Measurements from ENCODE around the gene MN1.

MN1 gene

DNA sequence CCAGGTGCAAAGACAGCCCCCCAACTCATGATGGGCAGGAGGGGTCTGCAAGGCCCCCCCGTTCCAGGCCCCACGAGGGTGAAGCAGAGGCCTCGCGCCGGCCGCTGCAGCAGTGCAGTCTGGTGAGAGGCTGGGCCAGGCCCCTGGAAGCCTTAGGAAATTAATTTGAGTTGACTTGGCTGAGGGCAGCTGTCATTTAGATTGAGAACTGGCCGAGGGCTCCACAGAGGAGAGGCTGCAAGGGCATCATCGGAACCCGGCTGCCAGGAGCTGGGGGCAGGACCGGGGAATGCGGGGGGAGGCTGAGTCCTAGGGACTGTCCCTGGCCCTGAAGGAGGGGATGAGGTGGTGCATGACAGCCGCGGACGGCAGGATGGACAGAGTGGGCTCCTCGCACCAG is 39.9 kb downstream of the MN1 start:
- no peaks in the 10 kb centered on the region for H3K27me3 ChIP-seq (ENCODE audit: control insufficient read depth, insufficient read depth, low read length)
- H3K4me1 ChIP-seq (ENCODE audit: control insufficient read depth, insufficient read depth, low read length) = peaks cover 2% of the 10 kb centered on the region
- no peaks in the 10 kb centered on the region for H3K9me3 ChIP-seq (ENCODE audit: control insufficient read depth, insufficient read depth, low read length)
- H3K4me3 ChIP-seq (ENCODE audit: low read depth, low read length) = no peak overlapping the region
- H3K36me3 ChIP-seq (ENCODE audit: control insufficient read depth, insufficient read depth, low read length) = no peaks in the 10 kb centered on the region
- no peak overlapping the region for H3K9ac ChIP-seq (ENCODE audit: low read depth, low read length)

DNA sequence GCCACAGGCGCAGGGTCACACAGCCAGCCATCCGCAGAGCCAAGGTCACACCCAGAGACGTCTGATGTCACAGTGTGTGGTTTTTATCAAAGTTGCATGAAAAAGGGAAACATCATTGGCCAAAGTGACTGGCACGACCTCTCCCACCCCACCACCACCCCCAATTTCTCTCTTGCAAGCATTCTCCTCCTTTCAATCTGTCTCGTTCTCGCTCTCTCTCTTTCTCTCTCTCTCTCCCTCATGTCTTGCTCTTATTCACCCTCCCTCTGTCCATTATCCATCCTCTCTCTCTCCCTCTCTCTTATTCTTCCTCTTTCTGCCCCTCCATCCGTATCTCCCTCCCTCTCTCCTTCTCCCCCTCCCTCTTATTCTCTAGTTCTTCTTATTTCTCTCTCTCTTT is 40.6 kb downstream of the MN1 start:
- Histone ChIP-seq H3K9ac (ENCODE audit: low read depth, low read length) (no peak overlapping the region), H3K4me3 (ENCODE audit: low read depth, low read length) (no peak overlapping the region), H3K9me3 (ENCODE audit: control insufficient read depth, insufficient read depth, low read length) (no peaks in the 10 kb centered on the region), H3K4me1 (ENCODE audit: control insufficient read depth, insufficient read depth, low read length) (peaks cover 2% of the 10 kb centered on the region), H3K36me3 (ENCODE audit: control insufficient read depth, insufficient read depth, low read length) (no peaks in the 10 kb centered on the region), H3K27me3 (ENCODE audit: control insufficient read depth, insufficient read depth, low read length) (no peaks in the 10 kb centered on the region)

DNA sequence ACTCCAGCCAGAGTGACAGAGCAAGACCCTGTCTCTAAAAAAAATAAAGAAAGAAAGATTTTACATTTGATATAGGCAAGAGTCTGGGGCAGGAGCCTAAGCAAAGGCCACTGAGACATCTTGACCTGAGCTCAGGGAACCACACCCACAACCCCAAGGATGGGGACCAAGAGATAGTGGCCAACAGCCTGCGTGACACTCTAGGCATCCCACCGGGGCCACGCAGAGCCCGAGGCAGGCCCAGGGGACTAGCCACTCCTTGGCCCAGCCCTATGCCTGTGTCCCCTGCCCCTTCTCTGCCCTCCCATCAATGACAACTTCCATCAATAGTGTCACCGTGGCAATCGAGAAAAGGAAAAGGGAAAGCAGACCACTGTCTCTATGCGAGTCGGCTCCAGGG is 41.1 kb downstream of the MN1 start:
- Histone ChIP-seq H3K4me3 (ENCODE audit: low read depth, low read length) (no peak overlapping the region), H3K36me3 (ENCODE audit: control insufficient read depth, insufficient read depth, low read length) (no peaks in the 10 kb centered on the region), H3K27me3 (ENCODE audit: control insufficient read depth, insufficient read depth, low read length) (no peaks in the 10 kb centered on the region), H3K9ac (ENCODE audit: low read depth, low read length) (no peak overlapping the region), H3K4me1 (ENCODE audit: control insufficient read depth, insufficient read depth, low read length) (peaks cover 2% of the 10 kb centered on the region), H3K9me3 (ENCODE audit: control insufficient read depth, insufficient read depth, low read length) (no peaks in the 10 kb centered on the region)

DNA sequence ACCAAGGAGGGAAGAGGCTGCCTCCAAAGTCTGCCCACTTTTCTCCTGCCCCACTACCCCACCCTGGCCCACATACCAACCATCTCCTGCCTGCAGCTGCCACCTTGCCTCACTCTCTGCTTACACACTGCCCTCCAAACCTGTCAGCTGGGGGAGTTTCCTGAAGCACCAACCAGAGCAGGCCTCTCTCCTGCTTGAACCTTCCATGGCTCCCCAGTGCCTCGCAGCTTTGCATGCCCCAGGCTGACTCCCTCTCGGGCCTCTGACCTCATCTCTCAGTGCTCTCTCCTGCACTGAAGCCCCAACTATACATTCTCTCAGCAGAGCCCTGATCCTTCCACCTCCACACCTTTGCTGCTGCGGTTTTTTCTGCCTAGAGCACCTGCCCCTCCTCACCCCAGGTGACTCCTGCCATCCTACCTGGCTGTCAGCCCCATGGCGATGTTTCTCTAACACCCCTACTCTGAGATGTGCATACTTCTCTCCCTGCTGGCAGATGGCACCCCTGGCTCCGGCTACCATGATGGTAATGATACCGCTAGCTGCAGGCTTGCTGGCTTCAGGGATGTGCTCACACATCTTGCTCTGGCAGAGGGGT is 43.5 kb downstream of the MN1 start:
- no peaks in the 10 kb centered on the region for H3K9me3 ChIP-seq (ENCODE audit: control insufficient read depth, insufficient read depth, low read length)
- H3K27me3 ChIP-seq (ENCODE audit: control insufficient read depth, insufficient read depth, low read length) = no peaks in the 10 kb centered on the region
- H3K4me3 ChIP-seq (ENCODE audit: low read depth, low read length) = no peak overlapping the region
- no peaks in the 10 kb centered on the region for H3K36me3 ChIP-seq (ENCODE audit: control insufficient read depth, insufficient read depth, low read length)
- H3K4me1 ChIP-seq (ENCODE audit: control insufficient read depth, insufficient read depth, low read length) = peaks cover 2% of the 10 kb centered on the region
- H3K9ac ChIP-seq (ENCODE audit: low read depth, low read length) = no peak overlapping the region

DNA sequence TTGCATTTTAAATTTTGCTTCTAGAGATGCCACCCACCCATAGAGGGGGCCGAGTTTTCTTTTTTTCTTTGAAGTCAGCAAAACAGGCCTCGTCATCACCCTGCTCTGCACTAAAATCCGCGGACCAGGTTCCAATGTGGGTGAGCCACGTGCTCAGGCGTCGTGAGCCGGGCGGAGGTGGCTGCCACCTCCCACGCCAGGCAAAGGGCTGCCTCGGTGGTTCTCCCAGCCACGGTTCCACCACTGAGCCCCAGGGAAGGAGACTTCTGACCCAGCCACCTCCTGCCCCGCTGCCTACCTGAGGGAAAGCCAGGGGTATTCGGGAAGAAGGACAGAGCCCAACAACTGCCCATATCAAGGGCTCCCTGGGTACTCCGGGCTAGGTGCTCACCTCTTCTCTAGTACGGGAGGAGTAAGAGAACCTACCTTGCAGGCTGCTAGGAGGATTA is 45.3 kb downstream of the MN1 start:
- Histone ChIP-seq H3K4me1 (ENCODE audit: control insufficient read depth, insufficient read depth, low read length) (peaks cover 2% of the 10 kb centered on the region), H3K9me3 (ENCODE audit: control insufficient read depth, insufficient read depth, low read length) (no peaks in the 10 kb centered on the region), H3K36me3 (ENCODE audit: control insufficient read depth, insufficient read depth, low read length) (no peaks in the 10 kb centered on the region), H3K27me3 (ENCODE audit: control insufficient read depth, insufficient read depth, low read length) (no peaks in the 10 kb centered on the region), H3K4me3 (ENCODE audit: low read depth, low read length) (no peak overlapping the region), H3K9ac (ENCODE audit: low read depth, low read length) (no peak overlapping the region)

DNA sequence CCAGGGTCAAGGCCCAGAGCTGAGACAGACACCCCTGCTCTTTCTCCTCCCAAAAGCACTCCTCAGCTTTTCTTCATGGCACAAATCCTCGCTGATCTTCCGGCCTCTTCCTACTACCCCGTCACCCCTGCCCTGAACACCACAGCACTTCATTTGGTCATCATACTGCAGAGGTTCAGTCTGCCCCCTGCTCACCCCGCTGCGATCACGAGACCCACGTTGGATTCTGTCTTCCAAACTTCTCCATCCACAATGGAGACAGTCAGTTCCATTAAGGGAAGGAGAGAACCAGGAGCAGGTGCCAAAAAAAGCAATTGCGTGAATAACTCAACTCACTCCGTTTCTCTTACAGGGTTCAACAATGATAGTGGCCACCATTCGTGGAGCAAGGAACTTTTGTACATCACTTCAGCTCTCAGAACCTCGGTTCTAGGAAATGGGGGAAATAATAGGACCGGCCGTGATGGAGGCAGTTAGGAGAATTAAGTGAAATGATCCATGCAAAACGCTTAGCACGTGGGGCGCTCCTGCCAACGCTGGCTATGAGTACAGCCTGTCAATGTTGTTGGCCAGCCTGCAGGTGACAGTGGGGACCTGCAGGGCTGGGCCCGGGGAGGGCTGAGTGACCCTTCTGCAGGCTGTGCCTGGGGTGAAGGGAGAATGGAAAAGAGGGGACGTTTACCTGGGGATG is 45.9 kb downstream of the MN1 start:
- Histone ChIP-seq H3K27me3 (ENCODE audit: control insufficient read depth, insufficient read depth, low read length) (no peaks in the 10 kb centered on the region), H3K4me1 (ENCODE audit: control insufficient read depth, insufficient read depth, low read length) (peaks cover 5% of the 10 kb centered on the region), H3K9me3 (ENCODE audit: control insufficient read depth, insufficient read depth, low read length) (no peaks in the 10 kb centered on the region), H3K4me3 (ENCODE audit: low read depth, low read length) (no peak overlapping the region), H3K36me3 (ENCODE audit: control insufficient read depth, insufficient read depth, low read length) (no peaks in the 10 kb centered on the region), H3K9ac (ENCODE audit: low read depth, low read length) (no peak overlapping the region)

DNA sequence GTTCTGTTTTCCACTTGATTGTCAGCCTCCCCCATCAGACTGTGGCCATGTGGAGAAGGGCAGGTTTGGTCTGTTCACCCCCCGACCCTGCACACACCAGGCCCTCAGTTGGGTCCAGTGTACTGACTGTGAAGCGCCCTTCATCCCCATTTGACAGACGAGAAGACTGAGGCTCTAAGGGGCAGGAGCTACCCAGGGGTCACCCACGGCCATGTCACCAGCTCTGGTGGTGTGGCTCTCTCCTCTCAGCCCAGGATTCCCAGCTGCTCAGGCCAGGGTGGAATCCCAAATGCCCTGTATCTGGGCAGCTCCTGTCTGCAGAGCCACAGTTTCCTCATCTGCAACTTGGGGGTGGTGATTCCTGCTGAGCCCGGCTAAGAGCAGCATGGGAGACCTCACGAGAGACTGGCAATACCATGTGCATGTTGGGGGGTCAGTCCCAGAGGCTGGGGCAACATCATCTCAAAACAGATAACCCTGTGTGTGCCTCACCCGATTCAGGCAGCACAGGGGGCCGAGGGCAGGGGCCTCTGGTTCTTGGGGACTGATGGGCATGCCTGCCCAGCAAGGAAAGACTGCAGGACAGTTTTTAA is 46.6 kb downstream of the MN1 start:
- Histone ChIP-seq H3K27me3 (ENCODE audit: control insufficient read depth, insufficient read depth, low read length) (no peaks in the 10 kb centered on the region), H3K4me1 (ENCODE audit: control insufficient read depth, insufficient read depth, low read length) (peaks cover 12% of the 10 kb centered on the region), H3K9me3 (ENCODE audit: control insufficient read depth, insufficient read depth, low read length) (no peaks in the 10 kb centered on the region), H3K36me3 (ENCODE audit: control insufficient read depth, insufficient read depth, low read length) (no peaks in the 10 kb centered on the region), H3K9ac (ENCODE audit: low read depth, low read length) (no peak overlapping the region), H3K4me3 (ENCODE audit: low read depth, low read length) (no peak overlapping the region)

DNA sequence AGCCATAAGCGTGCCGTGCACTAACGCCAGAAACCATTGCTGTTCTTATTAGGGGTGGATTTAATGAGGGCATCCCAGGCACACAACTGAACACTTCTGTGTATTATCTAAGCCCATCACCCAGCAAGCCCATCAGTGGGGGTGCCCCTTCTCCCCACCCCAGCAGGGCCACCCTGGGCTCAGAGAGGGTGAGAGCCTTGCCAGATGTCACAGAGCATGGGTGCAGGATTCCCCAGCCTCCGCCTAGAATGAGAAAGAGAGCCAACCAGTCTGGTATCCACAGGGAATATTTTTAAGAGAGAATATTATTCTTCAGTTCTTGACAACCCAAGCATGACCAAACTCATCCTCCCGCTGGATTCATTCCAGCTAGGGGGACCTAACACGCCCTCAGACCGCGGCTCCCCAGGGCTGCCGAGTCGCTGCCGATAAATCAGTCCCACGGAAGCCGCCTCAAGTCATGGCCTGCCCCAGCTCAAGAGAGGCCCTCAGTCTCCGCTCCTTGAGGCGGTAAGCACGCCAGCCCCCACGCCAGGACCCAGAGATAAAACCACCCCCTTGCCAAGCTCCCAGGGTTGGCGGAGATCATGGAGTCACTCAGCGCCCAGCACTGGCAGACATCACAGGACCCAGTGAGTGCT is 47.2 kb downstream of the MN1 start:
- Histone ChIP-seq H3K9ac (ENCODE audit: low read depth, low read length) (no peak overlapping the region), H3K9me3 (ENCODE audit: control insufficient read depth, insufficient read depth, low read length) (no peaks in the 10 kb centered on the region), H3K4me3 (ENCODE audit: low read depth, low read length) (no peak overlapping the region), H3K4me1 (ENCODE audit: control insufficient read depth, insufficient read depth, low read length) (peaks cover 18% of the 10 kb centered on the region), H3K27me3 (ENCODE audit: control insufficient read depth, insufficient read depth, low read length) (no peaks in the 10 kb centered on the region), H3K36me3 (ENCODE audit: control insufficient read depth, insufficient read depth, low read length) (no peaks in the 10 kb centered on the region)

DNA sequence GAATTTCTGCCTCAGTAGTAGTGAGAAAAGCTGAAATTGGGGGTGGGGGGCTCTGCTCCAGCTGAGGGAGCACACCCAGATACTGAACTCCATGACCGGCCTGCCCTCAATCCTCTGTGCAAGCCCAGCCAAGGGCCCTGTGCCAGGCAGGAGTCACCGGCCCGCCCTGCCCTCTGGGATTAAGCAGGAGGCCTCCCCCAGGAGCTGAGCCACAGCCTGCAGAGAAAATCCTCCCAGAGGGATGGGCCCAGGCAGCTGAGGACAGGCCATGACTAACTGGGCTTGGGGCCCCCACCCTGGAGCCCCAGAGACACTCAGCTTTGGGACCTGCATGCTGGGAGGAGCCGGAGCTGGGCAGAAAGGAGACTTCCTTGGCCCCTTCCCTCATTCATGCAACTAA is 48.8 kb downstream of the MN1 start:
- no peak overlapping the region for H3K4me3 ChIP-seq (ENCODE audit: low read depth, low read length)
- no peaks in the 10 kb centered on the region for H3K9me3 ChIP-seq (ENCODE audit: control insufficient read depth, insufficient read depth, low read length)
- H3K36me3 ChIP-seq (ENCODE audit: control insufficient read depth, insufficient read depth, low read length) = no peaks in the 10 kb centered on the region
- no peak overlapping the region for H3K9ac ChIP-seq (ENCODE audit: low read depth, low read length)
- H3K27me3 ChIP-seq (ENCODE audit: control insufficient read depth, insufficient read depth, low read length) = no peaks in the 10 kb centered on the region
- peaks cover 28% of the 10 kb centered on the region for H3K4me1 ChIP-seq (ENCODE audit: control insufficient read depth, insufficient read depth, low read length)

DNA sequence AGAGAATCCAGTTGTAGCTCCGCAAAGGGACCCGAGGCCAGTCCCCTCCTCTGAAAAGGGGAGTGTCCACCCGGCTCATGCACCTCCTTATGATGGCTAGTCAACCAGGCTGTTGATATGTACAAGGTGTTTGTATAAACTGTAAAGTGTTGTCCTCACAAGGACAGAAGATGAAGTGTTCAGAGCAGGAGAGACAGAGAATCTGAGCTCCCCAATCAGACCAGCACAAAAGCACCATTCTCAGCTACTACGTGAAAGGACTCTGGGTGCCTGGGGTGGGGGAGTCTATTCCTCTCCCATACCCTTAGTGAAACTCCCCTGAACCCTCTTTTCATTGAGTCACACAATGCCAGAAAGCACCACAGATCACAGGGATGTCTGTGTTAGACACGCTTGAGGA is 49.4 kb downstream of the MN1 start:
- Histone ChIP-seq H3K4me3 (ENCODE audit: low read depth, low read length) (no peak overlapping the region), H3K9me3 (ENCODE audit: control insufficient read depth, insufficient read depth, low read length) (no peaks in the 10 kb centered on the region), H3K4me1 (ENCODE audit: control insufficient read depth, insufficient read depth, low read length) (peaks cover 26% of the 10 kb centered on the region), H3K27me3 (ENCODE audit: control insufficient read depth, insufficient read depth, low read length) (no peaks in the 10 kb centered on the region), H3K36me3 (ENCODE audit: control insufficient read depth, insufficient read depth, low read length) (no peaks in the 10 kb centered on the region), H3K9ac (ENCODE audit: low read depth, low read length) (no peak overlapping the region)

DNA sequence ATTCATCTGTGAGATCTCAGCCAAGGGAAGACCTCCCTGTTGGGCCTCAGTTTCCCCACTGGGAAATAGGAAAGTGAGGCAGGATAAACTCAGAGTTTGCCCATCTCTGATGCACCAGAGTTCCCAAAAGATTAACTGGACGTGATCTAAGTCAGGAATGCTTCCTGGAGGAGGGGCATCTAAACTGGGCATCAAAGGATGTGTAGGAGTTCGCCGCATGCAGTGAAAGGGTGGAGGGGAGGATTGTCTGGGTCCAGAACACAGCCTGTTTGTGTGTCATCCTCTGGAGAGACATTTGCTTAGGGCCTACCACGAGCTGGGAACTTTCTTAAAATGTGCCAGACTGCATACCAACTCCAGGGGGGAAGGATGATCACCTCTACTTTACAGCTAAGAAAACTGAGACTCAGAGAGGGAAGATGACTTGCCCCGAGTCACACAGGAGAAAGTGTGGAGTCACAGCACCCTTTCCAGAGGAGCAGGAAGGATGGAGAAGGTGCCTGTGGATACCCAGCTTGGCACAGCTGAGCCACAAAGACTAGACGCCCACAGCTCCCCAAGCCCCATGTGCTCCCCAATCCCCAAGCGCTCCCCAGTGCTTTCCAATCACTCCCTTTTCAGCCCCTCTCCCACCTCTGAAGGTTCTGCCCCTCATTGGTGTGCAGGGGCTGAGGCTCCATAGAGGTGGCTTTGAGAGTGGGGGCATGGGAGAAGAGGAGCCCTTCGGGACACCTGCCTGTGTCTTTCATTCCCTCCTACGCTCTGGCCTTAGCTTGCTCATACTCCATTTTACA is 50.1 kb downstream of the MN1 start:
- H3K36me3 ChIP-seq (ENCODE audit: control insufficient read depth, insufficient read depth, low read length) = no peaks in the 10 kb centered on the region
- H3K9ac ChIP-seq (ENCODE audit: low read depth, low read length) = no peak overlapping the region
- H3K4me1 ChIP-seq (ENCODE audit: control insufficient read depth, insufficient read depth, low read length) = peaks cover 26% of the 10 kb centered on the region
- H3K4me3 ChIP-seq (ENCODE audit: low read depth, low read length) = no peak overlapping the region
- no peaks in the 10 kb centered on the region for H3K9me3 ChIP-seq (ENCODE audit: control insufficient read depth, insufficient read depth, low read length)
- H3K27me3 ChIP-seq (ENCODE audit: control insufficient read depth, insufficient read depth, low read length) = no peaks in the 10 kb centered on the region
